NCI-H82 treated with DMSO at 0.1 percent for 48 hours (cell line): ENCODE results near the gene TNFRSF6B.

ENCODE experiments used
- DNase-seq: peaks from one replicate; lab custom pipeline; 2025; ENCODE audit not compliant: unreplicated experiment; lab: John Stamatoyannopoulos, UW

The TNFRSF6B gene

DNA sequence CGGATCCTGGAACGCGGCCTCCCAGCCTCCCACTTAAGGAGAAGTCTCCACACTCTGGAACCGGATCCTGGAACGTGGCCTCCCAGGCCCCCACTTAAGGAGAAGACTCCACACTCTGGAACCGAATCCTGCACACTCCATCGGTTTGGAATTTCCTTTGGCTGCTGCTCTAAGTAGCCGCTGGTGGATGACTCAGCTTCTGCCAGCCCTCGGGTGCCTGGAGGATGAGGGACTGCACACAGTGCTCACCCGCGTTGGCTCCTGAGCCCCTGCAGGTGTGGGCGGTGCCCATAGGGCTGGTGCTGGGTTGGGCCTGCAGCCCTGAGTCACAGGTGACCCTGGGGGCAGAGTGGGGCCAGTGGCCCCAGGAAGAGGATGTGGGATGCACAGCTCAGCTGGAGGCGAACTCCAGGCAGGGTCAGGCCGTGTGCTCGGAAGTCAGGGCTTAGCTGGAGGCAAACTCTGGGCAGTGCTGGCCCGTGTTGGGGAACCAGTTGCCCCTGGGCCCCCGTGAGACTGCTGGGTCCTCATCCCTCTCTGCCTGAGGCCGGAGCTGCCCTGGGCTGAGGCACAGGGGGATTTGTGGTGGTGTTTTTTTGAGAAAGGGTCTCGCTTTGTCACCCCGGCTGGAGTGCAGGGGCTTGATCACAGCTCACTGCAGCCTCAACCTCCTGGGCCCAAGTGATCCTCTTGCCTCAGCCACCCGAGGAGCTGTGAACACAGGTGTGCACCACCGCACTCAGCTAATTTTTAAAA is 13.9 kb upstream of the TNFRSF6B start:
- no peak for DNase-seq

DNA sequence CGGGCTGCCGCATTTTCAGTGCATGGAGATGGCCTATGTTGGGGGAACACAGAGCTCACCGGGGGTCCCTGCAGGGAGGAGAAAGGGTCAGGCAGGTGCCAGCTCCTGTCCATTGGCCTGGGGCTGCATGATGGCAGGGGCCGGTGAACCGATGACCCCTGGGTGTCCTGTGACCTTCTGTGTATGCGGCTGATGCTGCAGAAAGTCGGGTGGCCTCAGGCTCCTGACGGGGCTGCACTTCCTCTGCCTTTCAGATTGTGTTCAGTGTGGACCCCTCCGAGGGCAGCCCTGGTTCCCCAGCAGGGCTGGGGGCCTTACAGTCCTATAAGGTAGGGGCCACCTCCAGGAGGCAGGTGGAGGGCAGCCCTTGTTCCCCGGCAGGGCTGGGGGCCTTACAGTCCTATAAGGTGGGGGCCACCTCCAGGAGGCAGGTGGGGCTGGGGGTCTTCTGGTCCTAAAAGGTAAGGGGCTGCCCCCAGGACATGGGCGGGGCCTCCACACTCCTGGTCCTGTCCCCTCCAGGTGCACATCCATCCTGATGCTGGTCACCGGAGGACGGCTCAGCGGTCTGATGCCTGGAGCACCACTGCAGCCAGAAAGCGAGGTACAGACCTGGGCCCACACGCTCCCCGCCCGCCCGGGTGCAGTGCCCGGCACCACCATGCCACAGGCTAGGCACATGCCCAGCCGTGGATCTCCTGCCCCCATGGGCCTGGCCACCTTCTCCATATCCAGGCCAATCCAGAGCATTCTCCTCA is 11.0 kb upstream of the TNFRSF6B start:
- DNase-seq, result no peak

DNA sequence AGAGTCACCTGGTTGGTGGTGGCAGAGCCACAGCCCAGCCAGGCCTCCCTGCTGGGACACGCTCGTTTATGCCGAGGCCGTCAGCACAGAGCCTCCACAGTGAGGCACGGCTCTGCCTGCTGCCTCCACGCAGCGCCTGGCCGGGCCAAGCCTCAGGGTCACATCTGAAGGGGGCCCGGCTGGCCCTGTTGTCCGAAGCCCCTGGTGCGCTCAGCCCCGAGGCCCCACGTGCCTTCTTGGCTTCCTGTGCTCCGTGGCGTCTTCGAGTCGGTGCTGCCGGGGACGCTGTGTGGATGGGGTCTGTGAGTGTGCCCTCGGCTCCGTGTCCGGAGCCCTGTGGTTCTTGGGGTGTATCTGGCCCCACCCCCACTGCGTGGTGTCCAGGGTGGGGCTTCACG is 10.4 kb upstream of the TNFRSF6B start:
- DNase-seq, result no peak

DNA sequence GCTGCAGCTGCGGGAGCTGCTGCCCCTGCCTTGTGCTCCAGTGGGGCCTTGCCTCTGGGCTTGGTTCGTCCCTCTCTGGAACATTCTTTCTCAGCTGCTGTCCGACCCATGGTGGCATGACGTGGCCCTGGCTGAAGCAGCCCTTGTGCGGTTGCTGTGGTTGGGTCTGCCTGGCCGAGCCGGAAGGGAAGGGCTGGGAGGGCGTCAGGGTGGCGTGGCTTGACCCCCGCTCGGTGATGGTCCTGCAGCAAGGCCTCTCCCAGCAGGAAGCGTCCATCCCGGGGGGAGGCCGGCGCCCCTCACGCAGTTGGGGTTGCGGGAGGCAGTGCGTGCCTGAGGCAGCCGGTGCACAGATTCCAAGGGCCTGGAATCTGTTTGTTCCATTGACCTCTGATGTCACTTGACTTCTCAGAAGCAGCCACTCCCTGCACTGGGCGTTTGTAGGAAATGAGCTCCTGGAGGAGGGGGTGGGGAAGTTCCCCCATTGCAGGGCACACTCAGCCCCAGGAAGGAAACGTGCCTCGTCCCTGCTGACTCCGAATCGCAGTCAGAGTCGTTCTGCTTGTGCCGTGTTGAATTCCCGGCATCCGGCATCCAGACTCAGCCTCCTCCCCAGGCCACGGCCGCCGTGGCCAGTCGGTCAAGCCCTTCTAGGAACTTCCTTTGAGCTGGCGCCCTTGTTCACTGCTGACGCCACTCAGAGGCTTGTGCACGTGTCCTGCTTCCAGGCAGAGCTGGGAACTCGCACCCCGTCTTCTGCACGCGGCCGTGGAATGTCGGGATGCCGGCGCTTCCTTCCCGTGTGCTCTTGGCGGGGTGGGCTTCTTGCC is 9.7 kb upstream of the TNFRSF6B start:
- DNase-seq, result no peak

DNA sequence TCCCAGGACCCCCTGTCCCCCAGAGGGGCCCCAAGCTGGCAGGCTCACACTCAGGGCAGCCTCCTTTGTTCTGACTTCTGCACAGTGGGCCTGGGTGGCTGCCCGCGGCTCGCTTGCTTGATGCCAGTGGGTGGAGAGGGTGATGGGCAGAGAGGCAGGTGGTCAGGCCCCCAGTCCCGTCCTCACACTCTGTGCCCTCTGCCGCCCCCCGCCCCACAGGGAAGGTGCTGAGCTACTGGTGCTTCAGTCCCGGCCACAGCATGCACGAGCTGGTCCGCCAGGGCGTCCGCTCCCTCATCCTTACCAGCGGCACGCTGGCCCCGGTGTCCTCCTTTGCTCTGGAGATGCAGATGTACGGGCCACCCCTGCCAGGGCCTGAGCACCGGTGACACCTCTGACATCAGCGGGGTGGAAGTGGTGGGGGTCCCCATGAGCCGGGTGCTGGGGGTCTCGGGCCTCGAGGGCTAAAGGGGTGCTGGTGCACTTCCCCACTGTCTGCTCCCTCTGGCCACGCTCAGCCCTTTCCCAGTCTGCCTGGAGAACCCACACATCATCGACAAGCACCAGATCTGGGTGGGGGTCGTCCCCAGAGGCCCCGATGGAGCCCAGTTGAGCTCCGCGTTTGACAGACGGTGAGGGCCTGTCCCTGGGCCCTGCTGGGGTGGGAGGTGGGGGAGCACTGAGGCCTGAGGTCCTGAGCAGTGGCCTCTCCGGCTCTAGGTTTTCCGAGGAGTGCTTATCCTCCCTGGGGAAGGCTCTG is 8.9 kb upstream of the TNFRSF6B start:
- no peak for DNase-seq

DNA sequence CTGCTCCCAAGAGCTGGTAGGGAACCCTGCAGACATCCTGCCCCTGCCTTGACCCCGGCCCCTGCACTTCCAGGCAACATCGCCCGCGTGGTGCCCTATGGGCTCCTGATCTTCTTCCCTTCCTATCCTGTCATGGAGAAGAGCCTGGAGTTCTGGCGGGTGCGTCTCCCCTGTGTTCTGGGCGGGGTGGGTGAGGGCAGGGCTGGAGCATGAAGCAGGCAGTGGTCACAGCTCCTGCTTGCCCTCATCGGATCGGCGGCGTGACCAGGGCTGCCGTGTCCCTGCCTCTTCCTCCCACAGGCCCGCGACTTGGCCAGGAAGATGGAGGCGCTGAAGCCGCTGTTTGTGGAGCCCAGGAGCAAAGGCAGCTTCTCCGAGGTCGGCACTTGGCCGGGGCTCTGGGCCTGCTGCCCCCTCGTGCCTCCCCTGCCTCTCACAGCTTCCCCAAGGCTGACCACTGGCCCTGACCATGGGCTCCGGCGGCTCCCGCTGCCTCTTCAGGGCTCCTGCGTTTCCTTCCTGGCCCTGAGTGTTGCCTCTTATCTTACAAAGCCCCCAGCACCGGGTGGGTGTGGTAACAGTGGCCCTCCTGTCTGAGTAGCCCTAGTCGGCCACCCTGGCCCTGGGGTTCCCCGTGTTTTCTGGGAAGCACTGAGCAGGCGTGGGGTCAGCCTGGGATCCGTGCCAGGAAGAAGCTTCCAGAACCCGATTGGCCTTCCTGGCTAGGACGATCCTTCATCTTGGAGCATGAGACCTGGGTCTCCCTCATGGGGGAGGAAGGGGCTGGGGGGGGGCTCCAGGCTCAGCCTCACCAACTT is 8.0 kb upstream of the TNFRSF6B start:
- DNase-seq, result no peak

DNA sequence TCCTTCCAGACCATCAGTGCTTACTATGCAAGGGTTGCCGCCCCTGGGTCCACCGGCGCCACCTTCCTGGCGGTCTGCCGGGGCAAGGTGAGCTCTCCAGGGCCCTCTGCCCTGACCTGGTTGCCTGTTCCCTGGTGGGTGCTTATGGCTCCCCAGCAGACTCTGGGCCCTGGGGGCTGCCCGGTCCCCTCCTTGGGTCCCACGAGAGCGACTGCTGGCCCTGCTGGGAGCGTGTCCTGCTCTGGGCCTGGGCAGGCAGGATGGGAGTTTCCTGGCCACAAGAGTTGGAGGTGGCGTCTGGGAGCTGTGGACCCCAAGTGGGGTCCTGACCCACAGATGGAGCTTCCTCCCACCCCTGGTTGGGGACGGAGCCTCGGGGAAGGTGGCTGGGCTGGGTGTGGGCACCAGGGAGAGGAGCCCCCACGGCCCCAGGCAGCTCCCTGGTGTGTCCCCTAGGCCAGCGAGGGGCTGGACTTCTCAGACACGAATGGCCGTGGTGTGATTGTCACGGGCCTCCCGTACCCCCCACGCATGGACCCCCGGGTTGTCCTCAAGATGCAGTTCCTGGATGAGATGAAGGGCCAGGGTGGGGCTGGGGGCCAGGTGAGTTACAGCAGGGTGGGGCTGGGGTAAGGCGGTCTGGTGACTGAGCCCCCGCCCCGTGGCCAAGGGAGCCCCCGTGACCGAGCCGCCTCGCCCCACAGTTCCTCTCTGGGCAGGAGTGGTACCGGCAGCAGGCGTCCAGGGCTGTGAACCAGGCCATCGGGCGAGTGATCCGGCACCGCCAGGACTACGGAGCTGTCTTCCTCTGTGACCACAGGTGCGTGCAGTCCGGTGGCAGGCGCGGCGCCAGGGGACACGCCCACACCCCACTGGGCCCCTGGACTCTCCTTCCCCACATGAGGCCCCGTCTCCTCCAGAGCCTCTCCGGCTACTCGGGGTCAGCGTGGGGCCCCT is 7.1 kb upstream of the TNFRSF6B start:
- no peak for DNase-seq

DNA sequence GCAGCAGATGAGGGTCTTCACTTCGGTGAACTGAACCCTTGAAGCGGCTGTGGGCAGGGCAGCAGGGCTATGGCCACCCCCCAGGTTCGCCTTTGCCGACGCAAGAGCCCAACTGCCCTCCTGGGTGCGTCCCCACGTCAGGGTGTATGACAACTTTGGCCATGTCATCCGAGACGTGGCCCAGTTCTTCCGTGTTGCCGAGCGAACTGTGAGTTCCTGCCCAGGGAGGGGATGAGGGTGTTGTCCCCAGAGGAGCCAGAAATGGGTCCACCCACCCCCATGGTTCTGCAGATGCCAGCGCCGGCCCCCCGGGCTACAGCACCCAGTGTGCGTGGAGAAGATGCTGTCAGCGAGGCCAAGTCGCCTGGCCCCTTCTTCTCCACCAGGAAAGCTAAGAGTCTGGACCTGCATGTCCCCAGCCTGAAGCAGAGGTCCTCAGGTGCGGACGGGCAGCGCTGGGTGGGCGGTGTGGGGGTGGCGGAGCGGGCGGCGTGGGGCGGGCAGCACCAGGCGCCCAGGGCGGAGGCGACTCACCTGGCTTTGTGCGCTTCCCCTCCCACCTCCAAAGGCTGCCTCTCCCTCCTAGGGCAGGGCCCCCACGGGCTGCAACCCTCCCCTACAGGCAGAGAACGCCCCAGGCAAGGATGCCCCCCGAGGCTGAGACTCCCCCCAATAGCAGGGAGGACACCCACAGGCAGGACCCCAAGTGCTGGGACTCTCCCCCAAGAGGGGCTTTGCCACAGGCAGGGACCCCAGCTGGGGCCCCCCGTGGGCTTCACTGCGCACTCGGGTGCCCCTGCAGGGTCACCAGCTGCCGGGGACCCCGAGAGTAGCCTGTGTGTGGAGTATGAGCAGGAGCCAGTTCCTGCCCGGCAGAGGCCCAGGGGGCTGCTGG is 6.2 kb upstream of the TNFRSF6B start:
- no peak for DNase-seq

DNA sequence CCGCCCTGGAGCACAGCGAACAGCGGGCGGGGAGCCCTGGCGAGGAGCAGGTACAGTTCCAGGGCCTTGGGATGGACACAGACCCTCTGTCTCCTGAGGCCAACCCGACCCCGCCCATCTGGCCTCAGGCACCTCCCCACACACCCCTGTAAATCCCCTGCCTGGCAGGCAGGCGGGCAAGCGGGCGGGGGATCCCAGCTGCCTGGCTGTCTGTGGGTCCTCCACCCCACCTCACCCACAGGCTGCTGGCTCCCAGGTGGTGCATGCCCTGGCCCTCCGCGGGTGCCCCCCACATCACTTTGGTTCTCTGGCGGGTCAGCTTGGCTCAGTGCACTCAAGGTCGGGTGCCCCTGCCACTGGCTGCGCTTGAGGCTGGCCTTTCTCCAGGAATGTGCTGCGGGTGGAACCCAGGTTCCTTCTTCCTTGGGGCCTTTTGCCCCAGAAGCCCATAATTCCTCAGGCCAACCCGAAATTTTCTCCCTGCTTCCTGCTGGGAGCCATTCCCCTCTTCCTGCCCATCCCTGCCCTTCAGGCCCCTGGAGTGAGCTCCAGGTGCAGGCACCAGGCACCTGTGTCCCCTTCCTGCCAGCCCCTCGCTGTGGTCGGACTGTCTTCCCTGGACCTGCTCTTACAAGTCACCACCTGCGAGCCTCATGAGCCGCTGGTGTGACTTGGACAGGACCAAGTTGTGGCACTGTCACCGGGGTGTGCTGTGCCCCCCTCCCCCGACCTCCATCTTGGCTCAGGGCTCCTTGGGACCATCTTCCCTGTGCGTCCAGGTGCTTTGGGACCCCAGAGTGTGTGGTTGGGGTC is 5.3 kb upstream of the TNFRSF6B start:
- DNase-seq, result no peak

DNA sequence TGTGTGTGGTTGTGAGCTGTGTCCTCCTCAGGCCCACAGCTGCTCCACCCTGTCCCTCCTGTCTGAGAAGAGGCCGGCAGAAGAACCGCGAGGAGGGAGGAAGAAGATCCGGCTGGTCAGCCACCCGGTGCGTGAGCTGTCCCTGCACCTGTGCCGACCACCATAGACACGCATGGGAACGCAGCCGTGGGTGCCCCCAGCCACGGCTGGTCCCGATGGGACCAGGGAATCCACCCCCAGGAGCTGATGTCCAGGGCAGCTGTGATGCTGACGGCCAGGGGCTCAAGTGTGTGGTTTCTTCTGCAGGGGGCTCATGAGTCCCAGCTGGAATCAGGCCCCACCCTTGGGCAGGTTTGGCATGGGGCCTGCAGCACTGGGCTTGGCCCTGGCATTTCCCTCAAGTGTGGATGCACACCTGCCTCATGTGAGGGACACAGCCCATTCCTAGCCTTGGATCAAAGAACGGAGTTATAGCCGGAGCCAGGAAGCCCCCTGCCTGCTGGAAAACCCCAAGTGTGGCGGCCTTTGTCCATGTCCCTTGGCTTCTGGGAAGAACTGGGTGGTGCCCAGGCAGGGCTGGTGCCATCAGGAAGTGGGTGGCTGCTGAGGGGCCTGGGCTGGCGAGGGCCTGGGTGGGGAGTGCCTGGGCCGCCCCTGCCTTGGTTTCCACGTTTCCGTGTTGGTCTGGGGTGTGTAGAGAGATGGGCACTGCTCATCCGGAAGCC is 4.6 kb upstream of the TNFRSF6B start:
- no peak for DNase-seq

DNA sequence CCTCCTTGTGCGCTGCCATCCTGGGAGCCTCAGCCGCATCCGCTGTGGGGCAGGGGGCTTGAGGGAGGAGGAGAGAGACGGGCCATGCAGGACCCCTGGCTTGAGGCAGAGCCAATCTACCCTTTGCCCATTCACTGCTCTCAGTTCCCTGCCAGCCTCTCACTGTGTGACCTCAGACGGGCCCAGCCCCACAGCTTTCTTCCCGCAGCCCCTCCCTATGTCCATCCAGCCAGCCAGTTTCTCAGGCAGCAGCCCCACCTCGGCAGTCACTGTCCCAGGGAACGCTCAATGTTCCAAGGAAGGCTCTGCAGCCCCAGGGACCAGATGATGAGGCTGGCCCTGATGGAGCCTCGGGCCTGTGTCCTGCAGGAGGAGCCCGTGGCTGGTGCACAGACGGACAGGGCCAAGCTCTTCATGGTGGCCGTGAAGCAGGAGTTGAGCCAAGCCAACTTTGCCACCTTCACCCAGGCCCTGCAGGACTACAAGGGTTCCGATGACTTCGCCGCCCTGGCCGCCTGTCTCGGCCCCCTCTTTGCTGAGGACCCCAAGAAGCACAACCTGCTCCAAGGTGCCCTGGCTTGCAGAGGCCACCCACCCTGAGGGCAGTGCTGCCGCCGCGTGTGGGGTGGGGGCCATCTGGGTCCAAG is 3.9 kb upstream of the TNFRSF6B start:
- no peak for DNase-seq

DNA sequence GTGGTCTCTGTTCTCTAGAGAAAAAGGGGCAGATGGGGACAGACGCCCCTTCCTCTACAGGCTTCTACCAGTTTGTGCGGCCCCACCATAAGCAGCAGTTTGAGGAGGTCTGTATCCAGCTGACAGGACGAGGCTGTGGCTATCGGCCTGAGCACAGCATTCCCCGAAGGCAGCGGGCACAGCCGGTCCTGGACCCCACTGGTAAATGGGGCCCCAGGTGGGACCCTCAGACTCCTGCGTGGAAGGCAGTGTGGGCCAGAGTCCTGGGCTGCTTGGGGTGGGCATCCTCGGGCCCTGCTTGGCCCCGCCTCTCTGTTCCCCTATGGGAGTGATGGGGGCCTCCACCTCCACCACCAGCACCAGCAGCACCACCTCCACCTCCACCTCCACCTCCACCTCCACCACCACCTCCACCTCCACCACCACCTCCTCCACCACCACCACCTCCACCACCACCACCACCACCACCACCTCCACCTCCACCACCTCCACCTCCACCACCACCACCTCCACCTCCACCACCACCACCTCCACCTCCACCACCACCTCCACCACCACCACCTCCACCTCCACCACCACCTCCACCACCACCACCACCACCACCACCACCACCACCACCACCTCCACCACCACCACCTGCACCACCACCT is 3.2 kb upstream of the TNFRSF6B start:
- DNase-seq, result no peak

DNA sequence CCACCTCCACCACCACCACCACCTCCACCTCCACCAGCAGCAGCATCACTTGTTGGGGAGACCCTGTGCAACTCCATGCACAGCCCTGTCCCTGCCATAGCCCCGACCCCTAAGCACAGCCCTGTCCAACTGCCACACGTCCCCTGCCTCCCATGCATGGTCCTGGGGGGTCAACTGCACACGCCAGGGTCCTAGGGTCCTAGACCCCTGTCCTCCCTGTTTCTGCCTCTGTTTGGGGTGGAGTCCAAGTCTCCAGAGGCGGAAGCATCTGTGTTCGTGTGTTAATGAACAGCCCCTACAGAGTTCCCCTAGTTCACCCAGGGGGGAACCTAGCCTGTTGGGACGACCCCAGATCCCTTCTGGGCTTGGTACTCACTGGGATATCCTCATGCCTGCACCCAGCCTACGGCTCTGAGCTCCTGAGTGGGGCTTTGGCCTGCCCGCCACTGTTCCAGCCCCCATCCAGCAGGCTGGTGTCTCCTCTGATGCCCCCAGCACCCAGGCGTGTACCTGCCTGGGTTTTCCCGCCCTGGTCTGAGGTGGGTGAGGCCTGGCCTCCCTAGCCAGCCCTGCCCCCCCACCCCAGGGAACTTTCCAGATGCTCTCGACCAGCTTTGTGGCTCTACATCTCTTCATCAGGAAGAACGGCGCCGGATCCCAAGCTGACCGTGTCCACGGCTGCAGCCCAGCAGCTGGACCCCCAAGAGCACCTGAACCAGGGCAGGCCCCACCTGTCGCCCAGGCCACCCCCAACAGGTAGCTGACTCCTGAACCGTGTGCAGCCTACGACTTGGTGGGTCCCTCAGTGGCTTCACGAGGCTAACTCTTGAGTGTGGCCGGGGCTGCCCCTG is 2.5 kb upstream of the TNFRSF6B start:
- DNase-seq, result no peak

DNA sequence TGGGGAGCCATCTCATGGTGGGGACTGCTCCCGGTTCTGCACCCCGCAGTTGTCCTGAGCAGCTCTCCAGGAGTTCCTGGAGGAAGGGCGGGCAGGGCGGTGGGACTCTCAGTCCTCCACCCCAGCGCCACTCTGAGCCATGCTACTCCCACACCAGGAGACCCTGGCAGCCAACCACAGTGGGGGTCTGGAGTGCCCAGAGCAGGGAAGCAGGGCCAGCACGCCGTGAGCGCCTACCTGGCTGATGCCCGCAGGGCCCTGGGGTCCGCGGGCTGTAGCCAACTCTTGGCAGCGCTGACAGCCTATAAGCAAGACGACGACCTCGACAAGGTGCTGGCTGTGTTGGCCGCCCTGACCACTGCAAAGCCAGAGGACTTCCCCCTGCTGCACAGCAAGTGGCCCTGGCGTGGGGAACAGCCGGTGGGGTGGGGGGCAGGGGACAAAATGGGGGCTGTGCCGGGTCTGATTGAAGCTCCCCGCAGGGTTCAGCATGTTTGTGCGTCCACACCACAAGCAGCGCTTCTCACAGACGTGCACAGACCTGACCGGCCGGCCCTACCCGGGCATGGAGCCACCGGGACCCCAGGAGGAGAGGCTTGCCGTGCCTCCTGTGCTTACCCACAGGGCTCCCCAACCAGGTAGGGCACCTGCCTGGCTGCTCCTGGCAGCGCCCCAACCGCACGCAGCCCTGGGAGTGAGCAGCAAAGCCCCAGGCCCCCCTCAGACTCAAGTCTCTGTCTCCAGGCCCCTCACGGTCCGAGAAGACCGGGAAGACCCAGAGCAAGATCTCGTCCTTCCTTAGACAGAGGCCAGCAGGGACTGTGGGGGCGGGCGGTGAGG is 1.6 kb upstream of the TNFRSF6B start:
- no peak for DNase-seq
